ENCODE results near the gene CEBPZOS. TPM values are rescaled to one million over a fixed set of nuclear protein-coding genes. Genes with fewer than 3 reads are reported as not detected.
"Not testable (repeated sequence)": the region's sequence is repeated elsewhere in the genome, so short reads cannot be mapped to it uniquely, and the experiment has no call there.

The CEBPZOS gene
- total RNA-seq, 1 experiment from 2014 or later = 45.9 TPM

DNA sequence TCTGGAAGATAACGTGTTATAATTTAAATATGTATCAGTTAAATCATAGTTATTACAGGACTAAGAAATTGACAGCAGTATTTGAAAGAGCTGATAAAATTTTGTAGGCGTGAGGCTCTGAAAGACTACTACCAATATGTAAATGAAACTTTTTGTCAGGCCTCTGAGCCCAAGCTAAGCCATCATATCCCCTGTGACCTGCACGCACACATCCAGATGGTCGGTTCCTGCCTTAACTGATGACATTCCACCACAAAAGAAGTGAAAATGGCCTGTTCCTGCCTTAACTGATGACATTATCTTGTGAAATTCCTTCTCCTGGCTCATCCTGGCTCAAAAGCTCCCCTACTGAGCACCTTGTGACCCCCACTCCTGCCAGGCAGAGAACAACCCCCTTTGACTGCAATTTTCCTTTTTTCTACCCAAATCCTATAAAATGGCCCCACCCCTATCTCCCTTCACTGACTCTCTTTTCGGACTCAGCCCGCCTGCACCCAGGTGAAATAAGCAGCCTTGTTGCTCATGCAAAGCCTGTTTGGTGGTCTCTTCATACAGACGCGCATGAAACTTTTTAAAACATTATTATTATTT is 8.9 kb downstream of the CEBPZOS start:
- DNase-seq; H3K27me3 ChIP-seq (ENCODE audit: control insufficient read depth, insufficient read depth, low read length); H3K4me3 ChIP-seq (ENCODE audit: insufficient read depth, low read depth, low read length): not testable (repeated sequence)
- H3K36me3 ChIP-seq (replicated peaks; ENCODE audit: control insufficient read depth, insufficient read depth, low read length) = peaks cover 28% of the 10 kb centered on the region

DNA sequence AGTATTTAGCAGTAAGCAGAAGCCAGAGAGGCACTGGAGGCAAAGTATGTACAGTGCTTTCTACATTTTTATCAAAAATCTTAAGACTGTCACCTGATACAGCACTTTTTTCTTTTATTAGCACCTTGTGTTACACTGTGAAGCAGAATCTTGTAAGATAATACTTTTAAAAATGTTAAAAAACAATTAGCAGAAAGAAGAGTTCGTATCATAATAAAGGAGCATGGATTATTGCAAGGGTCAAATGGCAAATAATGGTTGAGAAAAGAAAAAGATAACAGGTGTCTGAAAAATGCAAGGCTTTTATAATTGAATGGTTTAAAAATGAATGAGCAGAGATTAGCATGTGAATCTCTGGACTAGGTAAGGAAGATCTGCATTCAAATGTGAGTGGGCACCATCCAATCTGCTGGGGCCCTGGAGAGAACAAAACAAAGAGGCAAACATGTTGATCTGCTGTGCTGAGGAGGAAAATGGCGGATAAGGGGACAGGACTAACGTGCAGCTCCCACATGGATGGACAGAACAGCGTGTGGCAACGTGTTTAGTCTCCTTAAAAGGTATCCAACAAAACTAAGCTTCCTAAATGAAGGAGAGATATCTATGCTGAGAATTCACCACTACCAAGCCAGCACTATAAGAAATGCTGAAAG is 9.5 kb downstream of the CEBPZOS start:
- H3K4me3 ChIP-seq (ENCODE audit: insufficient read depth, low read depth, low read length) = no peak overlapping the region
- H3K36me3 ChIP-seq (replicated peaks; ENCODE audit: control insufficient read depth, insufficient read depth, low read length) = peaks cover 29% of the 10 kb centered on the region
- H3K27me3 ChIP-seq (ENCODE audit: control insufficient read depth, insufficient read depth, low read length) = no peaks in the 10 kb centered on the region
- peak; percentile 34 for DNase-seq

DNA sequence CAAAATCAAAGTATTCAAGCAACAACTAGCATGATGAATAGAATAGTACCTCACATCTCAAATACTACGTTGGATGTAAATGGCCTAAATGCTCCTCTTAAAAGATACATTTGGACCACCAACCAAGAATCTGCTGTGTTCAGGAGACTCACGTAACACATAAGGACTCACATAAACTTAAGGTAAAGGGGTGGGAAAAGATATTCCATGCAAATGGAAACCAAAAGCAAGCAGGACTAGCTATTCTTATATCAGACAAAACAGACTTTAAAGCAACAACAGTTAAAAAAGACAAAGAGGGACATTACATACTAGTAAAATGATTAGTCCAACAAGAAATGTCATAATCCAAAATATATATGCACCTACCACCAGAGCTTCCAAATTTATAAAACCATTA is 10.5 kb downstream of the CEBPZOS start:
- H3K36me3 ChIP-seq (replicated peaks; ENCODE audit: control insufficient read depth, insufficient read depth, low read length) = peaks cover 35% of the 10 kb centered on the region
- not testable (repeated sequence) for H3K4me3 ChIP-seq (ENCODE audit: insufficient read depth, low read depth, low read length); DNase-seq; H3K27me3 ChIP-seq (ENCODE audit: control insufficient read depth, insufficient read depth, low read length)

DNA sequence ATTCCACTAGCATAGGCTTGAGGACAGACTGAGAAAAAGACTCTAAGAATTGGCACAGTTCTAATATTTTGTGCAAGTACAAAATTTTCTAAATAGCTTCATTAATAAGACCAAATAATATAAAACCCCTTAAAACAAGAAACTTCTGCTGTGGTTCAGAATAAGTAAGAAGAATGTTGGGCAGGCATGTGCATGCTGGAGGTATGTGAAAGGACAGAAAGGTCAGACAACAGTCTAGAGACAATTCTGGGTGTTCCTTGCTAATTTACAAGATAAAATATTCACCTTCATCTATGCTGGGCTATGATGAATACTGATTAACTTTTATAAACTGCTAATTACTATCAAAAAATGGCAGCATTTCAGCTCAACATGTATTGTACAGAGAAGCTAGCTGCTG is 14.9 kb downstream of the CEBPZOS start:
- Histone ChIP-seq H3K27me3 (ENCODE audit: control insufficient read depth, insufficient read depth, low read length) (no peaks in the 10 kb centered on the region), H3K4me3 (ENCODE audit: insufficient read depth, low read depth, low read length) (no peak overlapping the region), H3K36me3 (replicated peaks; ENCODE audit: control insufficient read depth, insufficient read depth, low read length) (peaks cover 33% of the 10 kb centered on the region)
- no peak for DNase-seq

DNA sequence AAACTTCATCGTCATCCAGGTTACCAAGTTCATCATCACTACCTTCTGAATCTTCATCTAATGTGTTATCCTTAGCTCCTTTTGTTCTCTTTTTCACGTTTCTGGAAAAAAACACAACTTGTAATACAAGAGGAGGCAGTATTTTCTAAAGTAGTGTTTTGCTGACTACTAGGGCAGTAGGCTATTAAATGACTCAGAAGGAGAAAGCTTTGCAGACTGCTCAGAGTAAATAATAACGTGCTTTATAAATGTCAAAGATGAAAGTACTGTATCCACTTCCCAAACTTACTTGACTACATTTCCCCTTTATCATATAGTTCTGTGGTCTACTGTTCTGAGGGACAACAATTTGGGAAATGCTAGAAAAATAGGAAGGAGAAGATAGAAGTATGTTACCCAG is 15.6 kb downstream of the CEBPZOS start:
- peaks cover 33% of the 10 kb centered on the region for H3K36me3 ChIP-seq (replicated peaks; ENCODE audit: control insufficient read depth, insufficient read depth, low read length)
- no peak for DNase-seq

DNA sequence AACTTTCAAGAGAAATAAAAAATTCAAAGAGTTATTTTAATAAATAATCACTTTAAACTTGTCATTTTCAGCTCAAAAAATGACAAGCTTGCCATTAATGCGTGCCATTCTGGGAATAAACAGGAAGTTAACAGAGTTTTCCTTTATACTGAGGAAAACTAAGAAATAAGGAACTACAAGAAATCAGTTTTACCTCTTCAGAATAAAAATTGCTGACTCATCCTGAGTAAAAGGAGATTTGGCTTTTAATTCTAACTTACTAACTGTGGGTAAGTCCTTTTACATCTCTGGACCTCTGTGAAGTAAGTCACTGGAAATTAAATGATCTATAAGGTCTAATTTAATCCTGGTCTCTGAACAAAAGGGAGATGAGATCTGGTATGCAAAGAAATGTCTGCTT is 19.0 kb downstream of the CEBPZOS start:
- H3K36me3 ChIP-seq (replicated peaks; ENCODE audit: control insufficient read depth, insufficient read depth, low read length) = peaks cover 28% of the 10 kb centered on the region
- H3K27me3 ChIP-seq (ENCODE audit: control insufficient read depth, insufficient read depth, low read length) = no peaks in the 10 kb centered on the region
- H3K4me3 ChIP-seq (ENCODE audit: insufficient read depth, low read depth, low read length) = no peak overlapping the region
- DNase-seq = no peak

More for the DNA sequence above, 15.6 kb downstream of the CEBPZOS start:
- H3K4me3 ChIP-seq (ENCODE audit: insufficient read depth, low read depth, low read length) = no peak overlapping the region
- H3K27me3 ChIP-seq (ENCODE audit: control insufficient read depth, insufficient read depth, low read length) = no peaks in the 10 kb centered on the region

DNA sequence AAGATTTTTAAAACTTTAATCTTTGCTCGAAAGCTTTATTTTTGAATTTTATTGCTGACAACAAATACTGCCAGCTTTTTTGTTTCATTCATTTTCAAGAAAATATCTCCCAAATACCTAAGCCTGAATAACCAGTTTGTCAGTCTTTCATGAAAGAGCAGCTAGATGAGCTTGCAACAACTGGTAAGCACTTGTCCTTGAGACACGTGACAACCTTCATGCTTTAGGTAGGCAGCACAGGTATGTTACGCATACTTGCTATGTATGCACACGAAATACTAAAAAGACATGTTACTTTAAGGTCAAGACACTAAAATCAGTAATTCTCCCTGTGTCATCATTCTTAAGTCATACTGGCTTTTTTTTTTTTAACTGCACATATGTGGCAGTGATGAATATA is 22.8 kb downstream of the CEBPZOS start:
- Histone ChIP-seq H3K36me3 (replicated peaks; ENCODE audit: control insufficient read depth, insufficient read depth, low read length) (peaks cover 31% of the 10 kb centered on the region), H3K27me3 (ENCODE audit: control insufficient read depth, insufficient read depth, low read length) (no peaks in the 10 kb centered on the region), H3K4me3 (ENCODE audit: insufficient read depth, low read depth, low read length) (no peak overlapping the region)
- DNase-seq = no peak

DNA sequence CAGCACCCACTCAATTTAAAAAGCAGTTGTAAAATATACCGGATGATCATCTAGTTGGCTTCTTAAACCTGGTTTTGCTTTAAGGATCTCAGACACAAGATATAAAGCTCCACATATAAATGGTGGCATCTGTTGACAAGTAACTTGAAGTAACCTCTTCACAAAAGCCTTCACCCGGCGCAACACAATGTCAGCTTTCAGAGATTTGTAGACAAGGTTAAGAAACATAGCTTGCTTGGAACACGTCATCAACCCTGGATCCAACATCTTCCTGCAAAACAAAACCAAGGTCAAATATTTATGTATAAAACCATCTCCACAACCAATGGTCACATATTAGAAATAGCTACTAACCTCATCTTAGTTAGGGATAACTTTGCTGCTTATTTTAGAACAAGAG is 26.8 kb downstream of the CEBPZOS start:
- Histone ChIP-seq H3K4me3 (ENCODE audit: insufficient read depth, low read depth, low read length) (no peak overlapping the region), H3K36me3 (replicated peaks; ENCODE audit: control insufficient read depth, insufficient read depth, low read length) (peaks cover 34% of the 10 kb centered on the region)

DNA sequence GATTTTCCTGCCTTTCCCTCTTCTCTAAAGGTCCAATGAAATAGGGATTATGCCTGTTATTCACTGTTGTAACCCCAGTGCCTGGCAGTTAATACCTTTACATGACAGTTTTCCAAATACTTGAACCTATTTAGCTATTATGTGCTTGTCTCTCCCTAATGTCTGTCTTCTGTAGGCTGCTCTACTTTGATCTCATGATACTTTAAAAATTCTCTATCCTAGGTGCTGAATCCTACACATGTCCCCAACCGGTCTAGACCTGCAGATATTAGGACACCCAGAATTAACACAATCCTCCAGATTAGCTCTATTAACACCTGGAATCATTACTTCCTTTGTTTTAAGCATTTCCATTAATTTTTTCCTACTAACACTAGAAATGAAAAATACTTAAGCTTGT is 27.8 kb downstream of the CEBPZOS start:
- Histone ChIP-seq H3K36me3 (replicated peaks; ENCODE audit: control insufficient read depth, insufficient read depth, low read length) (peaks cover 37% of the 10 kb centered on the region), H3K27me3 (ENCODE audit: control insufficient read depth, insufficient read depth, low read length) (no peaks in the 10 kb centered on the region), H3K4me3 (ENCODE audit: insufficient read depth, low read depth, low read length) (no peak overlapping the region)
- no peak for DNase-seq

More for the DNA sequence above, 26.8 kb downstream of the CEBPZOS start:
- no peaks in the 10 kb centered on the region for H3K27me3 ChIP-seq (ENCODE audit: control insufficient read depth, insufficient read depth, low read length)
- DNase-seq = no peak

DNA sequence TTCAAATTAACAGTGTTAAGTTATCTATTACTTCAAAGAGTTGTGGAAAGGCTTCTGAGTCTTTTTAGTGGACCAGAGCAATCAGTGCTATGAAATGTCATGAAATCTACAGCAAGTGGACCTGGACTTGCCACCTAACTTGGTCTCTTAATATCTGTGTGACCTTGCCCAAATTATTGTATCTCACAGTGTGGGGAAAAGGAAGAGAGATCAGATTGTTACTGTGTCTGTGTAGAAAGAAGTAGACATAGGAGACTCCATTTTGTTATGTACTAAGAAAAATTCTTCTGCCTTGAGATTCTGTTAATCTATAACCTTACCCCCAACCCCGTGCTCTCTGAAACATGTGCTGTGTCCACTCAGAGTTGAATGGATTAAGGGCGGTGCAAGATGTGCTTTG is 28.8 kb downstream of the CEBPZOS start:
- H3K27me3 ChIP-seq (ENCODE audit: control insufficient read depth, insufficient read depth, low read length); DNase-seq; H3K4me3 ChIP-seq (ENCODE audit: insufficient read depth, low read depth, low read length): not testable (repeated sequence)
- peaks cover 35% of the 10 kb centered on the region for H3K36me3 ChIP-seq (replicated peaks; ENCODE audit: control insufficient read depth, insufficient read depth, low read length)

DNA sequence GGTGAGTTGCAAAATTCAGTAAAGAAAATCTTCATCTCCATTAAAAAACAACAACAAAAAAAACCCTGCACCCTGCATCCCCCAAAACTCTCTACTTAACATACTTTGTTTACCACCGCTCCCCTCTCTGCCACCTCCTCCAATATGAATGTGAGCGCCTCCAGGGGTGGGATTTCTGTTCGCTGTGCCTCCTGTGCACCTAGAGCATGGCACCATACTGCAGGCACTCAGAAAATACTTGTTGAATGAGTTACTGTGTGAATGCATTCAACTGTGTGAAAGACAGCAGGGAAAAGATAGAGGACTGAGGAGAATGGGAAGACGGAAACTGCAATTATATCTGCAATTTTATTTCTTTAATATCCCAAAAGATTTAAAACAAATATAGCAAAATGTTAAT is 30.6 kb downstream of the CEBPZOS start:
- H3K27me3 ChIP-seq (ENCODE audit: control insufficient read depth, insufficient read depth, low read length) = no peaks in the 10 kb centered on the region
- DNase-seq = peak; percentile 35
- peaks cover 25% of the 10 kb centered on the region for H3K36me3 ChIP-seq (replicated peaks; ENCODE audit: control insufficient read depth, insufficient read depth, low read length)
- peak overlapping the region; percentile 9; the same call in 1 of the 2 replicates for H3K4me3 ChIP-seq (ENCODE audit: insufficient read depth, low read depth, low read length)

DNA sequence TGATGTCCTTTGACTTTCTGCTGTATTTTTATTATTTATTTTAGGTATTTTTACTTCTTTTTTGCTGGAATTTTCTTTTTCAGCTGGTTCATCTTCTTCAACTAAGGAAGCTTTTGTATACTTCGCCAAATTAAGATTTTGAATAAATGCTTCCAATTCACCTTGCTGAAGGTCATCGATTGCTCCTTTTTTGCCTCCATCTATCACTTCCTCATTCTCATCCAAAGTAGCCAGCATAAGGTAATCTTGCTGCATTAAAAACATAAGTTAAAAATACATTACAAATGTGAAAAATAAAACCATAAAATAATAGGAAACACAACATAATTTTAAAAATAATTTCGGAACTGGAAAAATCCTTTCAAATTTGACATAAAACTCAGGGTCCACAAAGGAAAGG is 32.5 kb downstream of the CEBPZOS start:
- DNase-seq = no peak
- Histone ChIP-seq H3K4me3 (ENCODE audit: insufficient read depth, low read depth, low read length) (no peak overlapping the region), H3K36me3 (replicated peaks; ENCODE audit: control insufficient read depth, insufficient read depth, low read length) (peaks cover 13% of the 10 kb centered on the region), H3K27me3 (ENCODE audit: control insufficient read depth, insufficient read depth, low read length) (no peaks in the 10 kb centered on the region)

DNA sequence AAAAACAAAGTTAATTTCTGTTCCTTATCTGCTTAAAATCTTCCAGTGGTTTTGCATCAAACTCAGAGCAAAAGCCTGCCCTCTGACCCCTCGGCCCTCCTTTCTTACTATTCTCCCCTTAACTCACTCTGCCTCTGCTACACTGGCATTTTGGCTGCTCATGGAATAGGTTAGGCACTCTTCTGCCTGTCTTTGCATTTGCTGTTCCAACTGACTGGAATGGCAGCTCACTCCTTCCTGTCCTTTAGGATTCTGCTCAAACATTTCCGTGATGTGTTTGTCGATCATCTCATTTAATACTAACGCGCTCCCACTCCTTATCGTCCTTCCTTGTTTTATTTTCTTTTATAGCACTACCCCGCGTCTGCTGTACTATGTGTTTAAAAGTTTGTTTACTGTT is 34.3 kb downstream of the CEBPZOS start:
- Histone ChIP-seq H3K4me3 (ENCODE audit: insufficient read depth, low read depth, low read length) (peak overlapping the region; percentile 88), H3K36me3 (replicated peaks; ENCODE audit: control insufficient read depth, insufficient read depth, low read length) (peaks cover 15% of the 10 kb centered on the region), H3K27me3 (ENCODE audit: control insufficient read depth, insufficient read depth, low read length) (no peaks in the 10 kb centered on the region)
- peak; percentile 16 for DNase-seq

DNA sequence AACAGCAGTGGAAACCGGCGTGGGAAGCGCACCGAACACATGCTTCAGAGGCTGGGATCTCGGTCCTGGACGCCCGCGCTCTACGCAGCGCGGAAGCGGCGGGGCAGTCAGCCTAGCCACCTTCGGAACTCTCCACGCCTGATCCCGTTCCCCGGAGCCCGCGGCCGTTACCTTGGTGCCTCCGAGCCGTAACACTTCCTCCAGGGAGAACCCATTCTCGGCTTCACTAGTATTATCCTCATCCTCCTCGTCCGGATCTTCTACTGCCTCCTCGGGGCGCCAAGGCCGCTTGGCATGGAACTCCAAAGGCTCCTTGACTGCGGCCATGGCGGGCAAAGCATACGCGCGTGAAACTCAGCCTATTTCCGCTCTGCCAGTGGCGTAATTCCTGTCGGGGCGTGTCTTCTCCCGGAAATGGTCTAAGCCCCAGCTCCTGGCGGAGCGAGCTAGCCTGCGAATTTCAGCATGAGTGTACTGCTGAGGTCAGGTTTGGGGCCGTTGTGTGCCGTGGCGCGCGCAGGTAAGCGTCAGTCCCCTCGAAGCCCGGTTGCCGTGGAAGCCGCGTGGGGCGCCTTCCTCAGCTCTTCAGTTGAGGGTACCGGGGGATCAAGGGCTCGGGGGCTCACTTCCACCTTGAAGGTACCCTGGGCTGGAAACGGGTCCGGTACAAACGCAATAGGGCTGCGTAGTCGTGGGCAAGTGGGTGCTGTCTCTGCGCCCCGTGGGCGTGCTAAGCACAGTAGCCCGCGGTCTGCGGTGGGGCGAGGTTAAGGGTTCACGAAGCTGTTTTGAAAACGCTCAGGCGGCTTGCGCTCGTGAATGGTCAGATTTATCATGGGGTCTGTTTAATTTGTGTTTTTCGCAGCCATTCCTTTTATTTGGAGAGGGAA is 35.2 kb downstream of the CEBPZOS start, which contains the start of the genes CEBPZ and NDUFAF7:
TSS of gene CEBPZ (minus strand) at position 356 of the 890 bp plus-strand sequence. CDS start at position 327, 29 bp downstream.
TSS of gene NDUFAF7 (plus strand) at position 418 of the 890 bp plus-strand sequence. CDS start at position 466, 48 bp downstream.
- Histone ChIP-seq H3K36me3 (replicated peaks; ENCODE audit: control insufficient read depth, insufficient read depth, low read length) (peaks cover 15% of the 10 kb centered on the region), H3K4me3 (ENCODE audit: insufficient read depth, low read depth, low read length) (peak within 1 kb of the TSS; percentile 88), H3K27me3 (ENCODE audit: control insufficient read depth, insufficient read depth, low read length) (no peaks in the 10 kb centered on the region)
- DNase-seq = peak; percentile 88
